22Rv1 (cell line): ENCODE data around the gene CHMP2A.

Source experiments
- CTCF ChIP-seq: fragments of 450-650 bp; IDR thresholded peaks from 2 replicates; pipeline ENCODE4 v1.5.1; 2017; ENCODE audit warnings: mild to moderate bottlenecking
- ZFX ChIP-seq: fragments of 450-650 bp; IDR thresholded peaks from 2 replicates; pipeline ENCODE4 v1.6.1; 2017; ENCODE audit warnings: antibody characterized with exemption, borderline replicate concordance

DNA sequence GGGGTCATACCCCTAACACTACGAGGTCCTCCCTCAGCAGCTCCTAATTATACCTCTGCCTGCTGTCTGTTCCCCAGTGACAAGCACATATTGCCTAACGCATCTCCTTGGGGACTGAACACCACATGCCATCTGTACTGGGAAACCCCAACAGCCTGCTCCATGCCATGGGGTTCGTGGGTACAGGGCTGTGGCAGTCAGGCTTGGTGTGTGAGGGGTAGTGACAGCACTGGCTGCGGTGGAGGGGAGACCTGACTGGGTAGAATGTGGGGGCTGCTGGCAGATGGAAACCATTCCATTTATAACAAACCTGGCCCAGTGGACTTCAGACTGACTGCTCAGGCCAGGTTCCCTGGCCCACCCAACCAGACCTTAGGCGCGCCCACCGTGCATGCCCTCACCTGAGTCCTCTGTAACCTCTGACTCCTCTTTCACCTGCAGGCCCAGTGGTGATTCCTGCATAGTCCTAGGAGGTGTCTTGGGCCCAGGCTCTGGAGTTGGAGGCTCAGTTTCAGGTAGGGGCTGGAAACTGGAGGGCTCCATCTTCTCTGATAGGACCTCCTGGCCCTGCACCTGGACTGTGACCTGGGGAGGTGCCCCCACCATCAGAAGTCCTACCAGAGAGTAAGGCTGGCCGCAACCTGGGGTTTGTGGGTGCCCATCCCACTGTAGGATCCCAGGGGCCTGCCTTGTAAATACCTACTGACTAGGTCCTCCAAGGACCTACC lies 15.2 kb upstream of the CHMP2A start:
- no peak for TF ChIP-seq CTCF
- TF ChIP-seq ZFX: no peak
